NCI-H526 (cell line): ENCODE data around the gene KLC1.

Source experiments
- DNase-seq, 2 experiments: peaks; one replicate each; lab custom pipeline; 2025; lab: John Stamatoyannopoulos, UW

Gene KLC1

DNA sequence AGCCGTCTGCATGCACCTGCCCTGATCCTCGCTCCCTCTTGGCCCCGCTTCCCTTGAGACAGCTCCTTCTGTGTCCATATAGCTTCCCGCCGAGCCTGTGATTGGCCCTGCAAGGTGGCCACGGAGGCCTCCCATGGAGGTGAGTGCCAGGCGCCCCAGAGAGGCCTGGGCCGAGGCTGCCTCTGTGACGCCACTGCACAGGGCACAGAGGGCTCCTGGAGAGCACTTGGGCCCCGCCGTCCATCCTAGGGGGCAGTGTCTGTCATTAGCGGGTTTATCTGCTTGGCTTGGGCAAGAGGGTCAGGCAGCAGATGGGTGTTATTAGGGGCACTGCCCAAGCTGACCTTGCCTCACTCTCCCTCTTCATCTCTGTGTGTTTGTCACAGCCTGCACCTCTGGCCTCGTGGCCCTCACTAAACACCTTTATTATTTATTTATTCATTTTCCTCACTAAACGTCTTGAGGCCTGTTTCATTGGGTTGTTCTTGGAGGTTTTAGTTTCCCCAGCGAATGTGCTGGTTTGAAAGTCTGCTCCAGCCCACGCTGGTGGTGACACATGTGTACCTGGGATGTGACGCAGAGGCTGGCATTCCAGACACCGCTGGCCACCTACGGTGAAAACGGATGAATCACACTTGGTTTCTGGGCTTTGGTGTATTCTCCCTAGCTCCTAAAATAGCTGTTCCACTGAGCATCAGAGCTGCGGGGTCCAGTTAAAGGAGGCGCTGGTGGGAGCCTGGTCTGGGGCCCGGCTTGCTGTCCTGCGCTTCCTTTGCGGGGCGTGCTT lies 92.5 kb downstream of the KLC1 start:
- DNase-seq, result no peak

DNA sequence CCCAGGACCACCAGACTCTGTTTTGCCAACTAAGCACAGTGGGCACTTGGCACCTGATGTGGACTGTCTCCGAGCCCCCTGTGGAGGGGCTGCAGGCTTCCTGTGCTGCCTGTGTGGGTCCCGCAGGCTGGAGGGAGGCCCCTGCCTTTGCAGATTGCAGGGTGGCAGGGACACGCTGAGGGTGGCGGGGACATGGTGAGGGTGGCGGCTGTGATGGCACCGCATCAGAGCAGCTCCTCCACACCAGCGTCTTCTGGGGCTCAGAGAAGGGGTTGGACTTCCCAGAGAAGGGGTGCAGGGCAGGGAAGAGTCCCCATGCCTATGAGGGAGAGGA lies 94.7 kb downstream of the KLC1 start:
- no peak for DNase-seq

DNA sequence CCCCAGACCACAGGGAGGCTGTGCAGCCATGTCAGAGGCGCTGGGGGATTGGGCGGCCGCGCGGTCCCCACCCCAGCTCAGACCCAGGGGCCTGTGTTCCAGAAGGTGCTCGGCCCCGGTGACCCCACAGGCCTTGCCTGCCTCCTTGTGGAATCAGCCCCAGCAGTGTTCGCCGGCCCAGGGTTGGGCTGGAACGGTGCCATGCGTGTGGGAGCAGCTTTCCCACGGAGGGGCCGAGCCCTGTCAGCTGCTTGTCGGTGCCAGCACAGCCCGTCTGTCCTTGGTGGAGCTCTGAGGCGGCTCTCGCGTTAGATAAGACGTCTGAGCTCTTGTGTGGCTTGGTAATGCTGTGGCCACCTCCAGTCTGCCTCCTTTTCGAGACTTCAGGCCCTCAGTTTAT lies 95.1 kb downstream of the KLC1 start:
- no peak for DNase-seq

DNA sequence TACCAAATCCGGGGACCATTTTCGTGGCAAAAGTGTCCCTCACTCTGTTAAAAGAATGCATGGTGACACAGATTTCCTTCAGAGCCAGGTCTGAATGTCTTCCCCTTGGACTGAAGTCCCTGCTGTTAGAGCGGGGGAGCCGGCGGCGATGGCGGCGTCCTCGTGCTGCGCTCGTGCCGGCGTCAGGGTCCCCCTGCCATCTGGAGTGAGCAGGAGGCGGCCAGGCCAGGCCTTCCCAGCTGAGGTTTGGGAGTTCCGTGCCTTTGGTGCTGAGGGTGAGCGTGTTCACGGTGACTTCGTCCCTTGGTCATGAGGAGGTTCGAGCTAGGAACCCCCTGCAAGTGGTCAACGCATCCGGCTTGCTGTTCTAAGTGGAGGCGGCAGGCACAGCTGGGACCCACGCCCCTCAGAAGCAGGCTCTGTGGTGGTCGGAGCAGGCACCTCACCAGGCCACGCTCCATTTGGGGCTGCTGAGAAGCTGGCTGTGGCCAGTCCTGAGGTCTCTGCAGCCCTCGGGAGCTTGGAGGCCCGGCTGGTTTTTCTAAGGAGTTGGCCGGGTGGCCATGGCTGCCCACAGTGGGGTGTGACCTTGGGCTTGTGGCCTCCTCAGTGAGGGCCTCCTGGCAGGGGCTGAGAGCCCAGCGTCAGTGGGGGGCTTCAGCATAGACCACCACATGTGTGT lies 96.1 kb downstream of the KLC1 start:
- no peak for DNase-seq

DNA sequence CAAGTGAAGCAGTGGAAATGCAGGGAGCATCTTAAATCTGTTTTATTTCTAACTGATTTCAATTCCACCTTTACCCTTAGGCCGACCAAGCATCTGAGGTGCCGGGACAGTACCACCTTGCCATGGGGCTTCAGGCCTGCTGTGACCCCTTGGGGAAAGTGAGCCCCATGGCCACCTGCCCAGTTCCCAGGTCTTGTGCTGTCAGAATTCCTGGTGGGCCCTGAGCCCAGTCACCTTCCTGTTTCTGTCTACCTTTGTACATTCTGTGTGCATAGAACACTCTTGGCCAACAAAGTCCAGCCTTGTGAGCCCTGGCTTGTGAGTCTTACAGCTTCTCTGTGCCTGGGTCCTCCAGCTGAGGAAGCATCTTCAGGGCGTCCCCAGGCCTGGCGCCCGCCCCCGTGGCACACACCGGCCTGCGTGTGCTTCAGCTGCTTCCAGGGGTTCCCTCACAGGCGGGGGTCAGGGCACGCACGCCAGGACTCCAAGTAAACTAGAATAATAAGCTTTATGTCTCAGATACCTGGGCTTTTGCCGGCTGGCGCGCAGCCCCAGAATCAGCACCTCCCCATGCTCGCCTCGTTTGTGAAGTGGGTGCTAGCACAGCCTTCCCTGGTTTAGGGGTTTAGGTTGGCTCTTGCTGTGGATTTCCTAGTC lies 96.9 kb downstream of the KLC1 start:
- DNase-seq, result no peak

DNA sequence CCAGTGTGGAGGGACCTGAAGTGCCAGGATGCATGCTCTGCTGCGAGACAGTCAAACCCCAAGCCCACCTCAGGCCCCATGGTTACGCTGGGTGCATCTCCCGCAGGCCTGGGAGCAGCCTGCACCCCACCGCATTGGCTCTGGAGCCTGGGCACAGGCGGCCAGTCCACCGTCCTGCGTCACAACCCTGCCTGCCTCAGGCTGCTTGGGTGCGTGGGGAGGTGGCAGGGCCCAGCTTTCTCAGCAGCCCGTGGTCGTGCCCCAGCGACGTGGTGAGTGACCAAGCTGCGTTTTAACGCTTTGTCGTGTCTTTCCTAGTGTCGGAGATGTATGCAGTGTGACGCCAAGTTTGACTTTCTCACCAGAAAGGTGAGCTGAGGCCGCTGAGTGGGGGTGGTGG lies 97.5 kb downstream of the KLC1 start:
- DNase-seq, result no peak

DNA sequence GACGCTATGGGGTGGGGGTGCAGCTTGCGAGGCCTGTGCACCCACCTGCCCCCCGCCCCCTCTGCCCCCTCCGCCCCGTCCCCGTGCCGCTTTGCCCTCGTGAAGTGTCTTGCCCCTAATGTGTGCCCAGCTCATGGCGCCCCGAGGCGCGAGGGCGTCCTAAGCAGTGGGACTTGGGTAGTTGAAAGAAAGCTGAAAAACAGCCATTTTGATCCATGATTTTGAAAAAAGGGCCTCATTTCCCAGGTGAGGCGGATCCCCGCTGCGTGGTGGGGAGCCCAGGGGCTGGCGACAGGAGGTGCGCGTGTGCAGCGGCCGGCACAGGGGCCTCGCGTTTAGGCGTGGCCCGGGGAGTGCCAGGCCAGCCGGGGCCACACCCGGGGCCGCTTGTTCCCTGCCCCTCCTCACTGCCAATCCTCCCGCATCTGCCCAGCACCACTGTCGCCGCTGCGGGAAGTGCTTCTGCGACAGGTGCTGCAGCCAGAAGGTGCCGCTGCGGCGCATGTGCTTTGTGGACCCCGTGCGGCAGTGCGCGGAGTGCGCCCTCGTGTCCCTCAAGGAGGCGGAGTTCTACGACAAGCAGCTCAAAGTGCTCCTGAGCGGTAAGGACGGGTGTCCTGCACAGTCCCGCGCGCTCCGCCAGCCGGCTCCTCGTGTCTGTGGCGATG lies 98.4 kb downstream of the KLC1 start:
- DNase-seq, result peak in 1 of 2 experiments; percentile 46

DNA sequence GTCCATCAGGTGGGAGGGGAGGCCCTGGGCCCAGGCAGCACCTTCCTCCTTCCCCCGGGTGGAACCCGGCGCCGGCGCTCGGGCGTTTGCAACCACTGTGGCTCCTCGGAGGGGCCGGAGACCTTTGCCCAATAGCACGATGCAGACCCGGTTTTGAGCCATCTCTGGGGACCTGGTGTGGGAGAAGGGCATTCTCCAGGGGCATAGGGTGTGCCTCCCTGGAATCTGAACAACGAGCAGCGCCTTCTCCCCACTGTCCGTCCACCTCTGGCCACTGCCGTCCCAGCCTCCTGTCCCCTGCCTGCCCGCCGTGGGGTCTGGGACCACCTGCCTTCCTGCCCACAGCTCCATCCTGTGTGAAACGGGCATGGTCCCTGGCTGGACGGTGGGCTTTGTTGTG lies 99.1 kb downstream of the KLC1 start:
- DNase-seq, result no peak

DNA sequence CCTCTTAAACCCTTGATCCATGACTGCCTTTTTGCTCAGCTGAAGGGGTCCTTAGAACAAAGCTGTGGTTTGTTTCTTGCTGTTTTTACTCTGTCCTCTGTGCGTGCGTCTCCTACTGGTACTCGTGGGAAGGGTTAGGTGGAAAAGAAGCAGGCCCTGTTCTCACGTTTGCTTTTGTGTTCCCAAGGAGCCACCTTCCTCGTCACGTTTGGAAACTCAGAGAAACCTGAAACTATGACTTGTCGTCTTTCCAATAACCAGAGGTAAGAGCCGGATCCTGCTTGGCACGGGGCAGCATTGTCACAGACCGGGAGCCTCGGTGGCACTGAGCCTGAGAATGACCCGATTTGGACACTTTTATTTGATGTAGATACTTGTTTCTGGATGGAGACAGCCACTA lies 99.7 kb downstream of the KLC1 start:
- DNase-seq, result no peak

DNA sequence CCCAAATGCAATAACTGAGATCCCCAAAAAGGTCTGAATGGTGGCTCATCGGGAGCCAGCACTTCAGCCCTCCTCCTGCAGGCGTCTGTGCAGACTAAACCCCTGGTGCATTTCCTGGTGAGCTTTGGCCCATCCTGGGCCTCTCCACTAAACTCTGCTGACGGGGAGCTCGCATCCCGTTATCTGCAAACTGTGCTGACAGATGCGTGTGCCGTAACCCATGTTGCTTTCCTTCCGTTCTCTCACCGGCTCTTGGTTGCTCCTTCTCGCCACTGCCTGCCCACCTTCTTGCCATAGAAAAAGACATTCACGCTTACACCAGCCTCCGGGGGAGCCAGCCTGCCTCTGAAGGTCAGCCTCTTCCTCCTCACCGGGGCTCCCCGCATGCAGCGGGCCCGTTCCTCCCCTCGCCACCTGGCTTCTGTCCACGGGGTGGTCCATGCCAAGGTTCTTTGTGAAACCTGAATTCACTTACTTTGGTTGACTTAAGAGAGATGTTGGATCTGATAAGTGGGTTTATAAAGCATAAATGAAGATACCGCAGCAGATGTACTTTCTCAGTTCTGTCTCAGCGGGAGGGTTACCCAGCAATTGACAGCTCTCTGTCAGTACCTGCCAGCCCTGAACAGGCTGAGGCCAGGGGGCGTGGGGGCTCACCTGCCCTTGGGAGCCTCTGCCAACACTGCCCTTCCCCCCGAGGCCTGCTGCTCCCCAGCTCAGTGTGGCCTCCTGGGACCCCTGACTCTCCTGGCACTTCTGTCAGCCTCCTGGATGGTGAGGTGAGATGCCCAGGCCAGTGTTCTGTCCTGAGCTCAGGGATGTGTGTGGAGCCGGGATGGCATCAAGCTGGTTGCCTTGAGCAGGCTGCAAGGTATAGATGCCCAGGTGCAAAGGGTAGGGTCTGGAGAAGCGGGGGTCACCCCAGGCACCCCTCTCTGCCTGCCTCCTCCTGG lies 100.8 kb downstream of the KLC1 start:
- no peak for DNase-seq

DNA sequence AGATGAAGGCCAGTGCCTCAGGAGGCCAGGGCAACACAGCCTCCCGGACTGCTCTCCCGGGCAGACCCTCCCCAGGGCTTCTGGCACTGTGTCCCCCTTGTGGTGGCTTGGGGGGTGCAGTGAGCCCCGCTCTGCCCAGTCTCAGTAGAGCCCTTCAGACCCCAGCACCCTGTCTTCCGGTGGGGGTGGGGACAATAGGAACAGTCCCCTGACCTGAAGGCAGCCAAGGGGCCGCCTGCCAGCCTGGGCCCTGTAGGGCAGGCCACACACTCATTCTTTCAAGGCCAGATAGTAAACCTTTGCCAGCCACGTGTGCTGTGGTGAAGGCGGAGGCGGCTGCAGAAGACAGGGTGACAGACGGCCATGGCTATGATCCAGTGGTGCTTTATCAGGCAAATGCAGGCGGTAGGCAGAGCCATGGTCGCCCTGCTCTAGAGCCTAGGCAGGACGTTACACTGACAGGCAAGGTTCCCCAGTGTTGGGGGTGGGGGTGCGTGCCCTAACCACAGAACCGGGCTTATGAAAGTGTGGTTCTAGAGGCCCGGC lies 101.6 kb downstream of the KLC1 start:
- no peak for DNase-seq

DNA sequence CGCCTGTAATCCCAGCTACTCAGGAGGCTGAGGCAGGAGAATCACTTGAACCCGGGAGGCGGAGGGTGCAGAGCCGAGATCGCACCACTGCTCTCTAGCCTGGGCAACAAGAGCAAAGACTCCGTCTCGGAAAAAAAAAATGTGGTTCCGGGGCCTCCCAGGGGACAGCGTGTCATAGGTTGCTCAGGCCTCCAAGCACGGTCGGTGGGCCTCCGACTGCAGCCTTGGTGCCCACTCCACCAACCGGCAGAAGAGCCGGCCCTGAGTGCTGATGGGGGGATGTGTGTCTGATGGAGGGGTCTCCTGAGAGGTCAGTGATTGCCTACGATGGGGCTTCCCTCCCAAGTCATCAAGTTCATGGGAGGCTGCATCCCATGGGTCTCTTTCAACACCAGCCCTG lies 102.5 kb downstream of the KLC1 start:
- no peak for DNase-seq

DNA sequence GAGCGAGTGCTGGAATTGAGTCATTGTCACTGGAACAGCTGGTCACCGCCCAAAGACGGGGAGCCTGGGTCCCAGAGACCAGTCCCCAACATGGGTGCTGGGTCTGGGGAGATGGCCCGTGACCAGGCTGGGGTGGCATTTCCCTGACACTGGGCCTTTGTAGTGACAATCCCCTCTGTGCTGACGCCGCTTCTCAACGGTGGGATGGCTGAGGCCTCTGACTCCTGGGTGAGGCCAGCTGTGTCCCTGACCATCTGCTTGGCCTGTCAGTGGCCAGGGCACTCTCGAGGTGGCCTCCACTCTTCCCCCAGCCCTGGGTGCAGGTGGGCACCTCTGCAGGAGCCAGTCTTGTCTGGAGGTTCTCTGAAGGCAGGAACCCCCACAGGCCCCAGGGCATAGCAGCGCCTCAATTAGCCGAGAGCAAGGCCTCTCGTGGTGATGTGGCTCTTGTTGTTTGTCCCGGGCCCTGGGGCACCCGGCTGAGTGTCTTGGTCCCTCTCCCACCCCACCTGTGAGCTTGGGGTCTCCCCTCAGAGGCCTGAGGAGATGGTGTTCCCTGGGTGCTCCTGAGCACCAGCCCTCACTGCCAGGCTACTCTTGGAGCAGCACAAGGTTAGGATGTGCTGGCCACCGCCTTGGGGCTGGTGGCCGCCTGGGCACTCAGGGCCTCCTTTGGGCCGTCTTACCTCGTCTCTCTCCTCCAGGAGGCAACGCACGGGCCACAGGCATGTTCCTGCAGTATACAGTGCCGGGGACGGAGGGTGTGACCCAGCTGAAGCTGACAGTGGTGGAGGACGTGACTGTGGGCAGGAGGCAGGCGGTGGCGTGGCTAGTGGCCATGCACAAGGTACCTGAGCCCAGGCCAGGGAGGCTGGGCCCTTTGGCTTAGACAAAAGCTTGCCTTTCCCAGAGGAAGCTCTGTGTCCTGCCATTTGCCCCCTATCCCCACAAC lies 103.2 kb downstream of the KLC1 start:
- DNase-seq, result no peak

DNA sequence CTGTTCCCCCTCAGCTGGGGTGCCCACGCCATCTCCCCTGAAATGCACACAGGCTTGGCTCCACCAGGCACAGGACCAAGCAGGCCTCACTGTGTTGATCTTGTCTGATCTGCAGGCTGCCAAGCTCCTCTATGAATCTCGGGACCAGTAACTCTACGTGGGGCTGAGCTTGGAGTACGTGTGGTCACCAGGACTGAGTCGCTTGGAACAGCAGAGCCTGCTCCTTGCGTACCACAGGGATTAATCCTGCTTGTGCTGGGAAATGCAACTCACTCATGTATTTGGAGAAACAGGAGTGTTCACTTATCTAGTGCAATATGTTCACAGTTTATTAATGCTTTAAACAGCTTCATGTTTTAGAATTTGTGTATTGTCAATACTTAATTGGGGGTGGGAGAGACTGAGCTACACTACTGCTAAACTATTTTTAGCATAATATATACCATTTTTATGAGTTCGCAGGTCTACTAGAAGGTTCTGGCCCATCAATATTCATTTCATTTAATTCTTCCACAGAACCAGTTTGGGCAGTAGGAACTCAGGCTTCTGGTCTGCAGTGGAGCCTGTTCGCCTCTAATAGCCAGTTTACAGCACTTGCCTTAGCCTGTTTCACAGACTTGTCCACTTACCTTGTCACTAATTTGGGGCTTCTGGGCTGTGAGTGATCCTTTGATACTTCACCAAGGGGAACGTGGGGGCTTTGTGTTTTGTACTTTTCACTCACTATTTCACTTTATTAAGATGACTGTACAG lies 104.0 kb downstream of the KLC1 start:
- DNase-seq, result peak; percentile 66 to 67

DNA sequence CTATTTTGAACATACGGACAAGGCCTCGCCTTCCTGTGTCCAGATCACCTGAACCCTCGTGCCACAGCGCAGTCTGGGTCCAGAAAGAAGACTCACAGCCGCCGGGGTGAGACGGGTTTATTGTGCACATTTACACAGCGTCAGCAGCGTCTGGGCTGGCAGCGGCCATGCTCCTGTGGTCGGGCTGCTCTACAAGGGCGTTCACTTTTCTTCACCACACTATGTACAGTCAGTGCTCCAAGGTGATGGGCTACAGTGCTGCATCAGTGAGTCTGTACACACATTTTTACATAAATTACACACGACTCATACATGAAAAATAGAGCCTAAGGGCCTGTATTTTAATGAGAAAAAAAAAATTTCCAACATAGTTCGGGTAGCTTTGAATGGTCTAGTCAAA lies 104.6 kb downstream of the KLC1 start:
- DNase-seq, result peak; percentile 89 to 92

DNA sequence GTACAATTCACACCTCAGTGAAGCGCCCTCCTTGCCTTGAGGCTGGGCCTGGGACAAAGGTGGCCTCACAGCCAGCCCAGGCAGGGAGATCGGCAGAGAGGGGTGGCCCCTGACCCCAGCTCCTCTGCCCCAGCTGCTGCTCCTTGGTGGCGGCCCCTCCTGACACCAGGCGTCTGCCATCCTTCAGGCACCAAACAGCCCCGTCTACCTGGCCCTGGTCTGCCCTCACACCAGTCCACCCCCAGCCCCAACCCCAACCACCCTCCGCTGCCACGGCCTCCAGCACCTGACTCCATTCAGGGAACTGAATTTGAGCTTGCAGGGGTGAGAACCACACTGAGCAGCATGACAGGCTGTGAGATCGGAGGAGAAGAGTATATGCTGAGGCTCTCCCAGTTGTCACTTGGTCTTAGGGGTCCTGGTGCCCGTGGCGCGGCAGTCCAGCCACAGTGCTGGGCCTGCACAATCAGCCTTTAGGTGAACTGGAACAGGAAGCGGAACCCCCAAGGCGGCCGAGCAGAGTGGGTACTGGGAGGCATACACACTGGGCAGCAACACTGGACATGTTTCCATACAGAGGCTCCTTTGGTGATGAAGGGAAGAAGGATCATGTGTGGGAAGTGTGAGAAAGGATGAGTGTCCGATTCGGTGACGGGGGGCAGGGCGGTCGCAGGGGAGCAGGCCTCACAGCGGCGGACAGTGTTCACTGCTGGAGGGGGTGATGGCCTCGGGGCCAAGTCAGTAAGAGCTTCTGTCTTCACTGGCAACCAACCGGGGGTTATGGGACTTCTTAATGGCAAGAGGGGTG lies 105.3 kb downstream of the KLC1 start:
- no peak for DNase-seq

DNA sequence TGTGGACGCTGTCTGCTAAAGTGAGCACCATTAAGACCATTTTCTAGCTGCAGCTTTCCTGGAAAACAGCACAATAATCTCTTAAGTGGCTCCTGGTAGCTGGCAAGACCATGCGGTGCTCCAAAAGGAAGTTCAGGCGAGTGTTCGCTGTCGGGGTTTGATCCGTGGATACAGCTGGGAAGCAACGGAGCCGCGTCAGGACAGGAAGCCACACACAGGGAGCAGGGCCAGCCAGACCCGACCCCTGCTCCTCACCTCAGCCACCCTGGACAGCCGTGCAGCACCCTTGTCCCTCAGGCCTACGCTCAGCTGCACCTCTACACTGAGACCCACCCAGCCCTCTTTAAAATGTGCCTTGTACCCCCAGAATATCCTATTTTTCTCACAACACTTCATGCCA lies 106.0 kb downstream of the KLC1 start:
- DNase-seq, result no peak

DNA sequence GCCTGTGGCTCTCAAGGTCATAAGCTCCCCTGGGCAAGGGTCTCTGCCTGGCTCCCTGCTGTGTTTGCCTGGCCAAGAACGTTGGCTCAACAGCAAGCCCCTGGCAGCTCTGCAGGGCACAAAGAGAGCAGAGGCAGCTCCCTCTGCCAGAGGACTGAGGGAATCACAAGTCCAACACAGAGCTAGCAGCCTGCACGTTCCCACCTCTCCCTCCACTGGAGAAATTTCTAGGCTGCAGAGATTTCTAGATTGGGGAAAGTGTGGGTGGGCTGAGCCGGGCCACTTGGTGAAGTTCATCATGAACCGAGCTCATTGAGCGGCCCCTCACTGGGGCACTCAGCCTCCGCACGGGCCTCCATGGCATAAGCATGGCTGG lies 106.4 kb downstream of the KLC1 start:
- DNase-seq, result no peak
